NCI-H82 treated with DMSO at 0.1 percent for 48 hours (cell line): ENCODE measurements around the gene LIPT2.

Source experiments
- DNase-seq: peaks from one replicate; lab custom pipeline; 2025; ENCODE audit not compliant: unreplicated experiment; lab: John Stamatoyannopoulos, UW

LIPT2 gene

GRCh38 chr11:74504100-74504691 is 10.7 kb upstream of the LIPT2 start:
- DNase-seq, result no peak

- DNase-seq, result no peak
These were observed 1.4 kb upstream of the LIPT2 start for GRCh38 chr11:74494916-74495315.

- DNase-seq, result peak; percentile 27
These were observed 487 bp upstream of the LIPT2 start for GRCh38 chr11:74493791-74494630.

- no peak for DNase-seq
These were observed 1.4 kb downstream of the LIPT2 start for GRCh38 chr11:74492084-74492483.

GRCh38 chr11:74490941-74491340 is 2.6 kb downstream of the LIPT2 start:
- no peak for DNase-seq

- DNase-seq, result no peak
These were observed 5.6 kb downstream of the LIPT2 start for GRCh38 chr11:74487875-74488274.

- DNase-seq, result no peak
These were observed 7.7 kb downstream of the LIPT2 start for GRCh38 chr11:74485868-74486267.

- no peak for DNase-seq
These were observed 12.7 kb downstream of the LIPT2 start for GRCh38 chr11:74480688-74481417.

- DNase-seq, result no peak
These were observed 13.8 kb downstream of the LIPT2 start for GRCh38 chr11:74479732-74480123.

GRCh38 chr11:74478877-74479731 is 14.4 kb downstream of the LIPT2 start:
- no peak for DNase-seq

GRCh38 chr11:74476536-74476935 is 17.0 kb downstream of the LIPT2 start:
- no peak for DNase-seq

- DNase-seq, result peak; percentile 9
These were observed 19.2 kb downstream of the LIPT2 start for GRCh38 chr11:74474316-74474715.

- DNase-seq, result no peak
These were observed 19.9 kb downstream of the LIPT2 start for GRCh38 chr11:74473382-74474173.

- no peak for DNase-seq
These were observed 21.7 kb downstream of the LIPT2 start for GRCh38 chr11:74471668-74472429.

- DNase-seq, result no peak
These were observed 22.5 kb downstream of the LIPT2 start for GRCh38 chr11:74471037-74471436.

- DNase-seq, result peak; percentile 70
These were observed 23.0 kb downstream of the LIPT2 start for GRCh38 chr11:74470526-74470925.

- DNase-seq, result no peak
These were observed 24.6 kb downstream of the LIPT2 start for GRCh38 chr11:74468936-74469335.

- no peak for DNase-seq
These were observed 25.0 kb downstream of the LIPT2 start for GRCh38 chr11:74468521-74468920.

GRCh38 chr11:74468058-74468457 is 25.5 kb downstream of the LIPT2 start:
- no peak for DNase-seq
